H9 (cell line): Measurements from ENCODE around the gene ZBTB20. TPM values are rescaled to one million over a fixed set of nuclear protein-coding genes. Genes with fewer than 3 reads are reported as not detected.

ENCODE experiments used
- DNase-seq: peaks from one replicate; pipeline ENCODE4 v3.0.0-alpha.2; 2017
- H2AFZ ChIP-seq: one replicate; pipeline ENCODE4 v1.6.1; 2013; ENCODE audit warnings: mild to moderate bottlenecking, low read length, control low read depth, moderate library complexity
- H2AK5ac ChIP-seq: 2 replicates; pipeline ENCODE4 v1.6.1; 2013; ENCODE audit warnings: low read length, control low read depth, mixed read lengths; ENCODE audit not compliant: insufficient read length
- H2BK120ac ChIP-seq: one replicate; pipeline ENCODE4 v1.6.1; 2013; ENCODE audit warnings: low read depth, mild to moderate bottlenecking, low read length, control low read depth, inconsistent platforms; ENCODE audit not compliant: poor library complexity, severe bottlenecking
- H2BK12ac ChIP-seq: 2 replicates; pipeline ENCODE4 v1.6.1; 2013; ENCODE audit warnings: low read length, control low read depth, mixed read lengths, low read depth; ENCODE audit not compliant: insufficient read length
- H2BK15ac ChIP-seq: 2 replicates; pipeline ENCODE4 v1.6.1; 2013; ENCODE audit warnings: low read depth, low read length, control low read depth
- H2BK20ac ChIP-seq: one replicate; pipeline ENCODE4 v1.6.1; 2013; ENCODE audit warnings: low read depth, mild to moderate bottlenecking, low read length, control low read depth, inconsistent platforms; ENCODE audit not compliant: poor library complexity, severe bottlenecking
- H2BK5ac ChIP-seq: 2 replicates; pipeline ENCODE4 v1.6.1; 2013; ENCODE audit warnings: low read length, control low read depth, mixed read lengths; ENCODE audit not compliant: insufficient read length
- H3K14ac ChIP-seq: 2 replicates; pipeline ENCODE4 v1.6.1; 2013; ENCODE audit warnings: low read length, control low read depth; ENCODE audit not compliant: insufficient read depth
- H3K18ac ChIP-seq: 2 replicates; pipeline ENCODE4 v1.6.1; 2013; ENCODE audit warnings: low read depth, mild to moderate bottlenecking, mixed read lengths, low read length, control low read depth; ENCODE audit not compliant: insufficient read length
- H3K23ac ChIP-seq: 2 replicates; pipeline ENCODE4 v1.6.1; 2013; ENCODE audit warnings: low read length, control low read depth, mixed read lengths, low read depth; ENCODE audit not compliant: insufficient read length
- H3K23me2 ChIP-seq: 2 replicates; pipeline ENCODE4 v1.6.1; 2013; ENCODE audit warnings: low read depth, mild to moderate bottlenecking, mixed read lengths, low read length, control low read depth; ENCODE audit not compliant: insufficient read length, poor library complexity, severe bottlenecking
- H3K27ac ChIP-seq: 2 replicates; pipeline ENCODE4 v1.5.1; 2013; ENCODE audit warnings: low read length, control low read depth, mixed read lengths, low read depth; ENCODE audit not compliant: insufficient read length
- H3K27me3 ChIP-seq: 2 replicates; pipeline ENCODE4 v1.6.1; 2013; ENCODE audit warnings: low read length, control low read depth, inconsistent platforms; ENCODE audit not compliant: insufficient read depth
- H3K4ac ChIP-seq: 2 replicates; pipeline ENCODE4 v1.6.1; 2013; ENCODE audit warnings: low read depth, mild to moderate bottlenecking, control low read depth, inconsistent platforms, low read length, moderate library complexity
- H3K4me1 ChIP-seq: 2 replicates; pipeline ENCODE4 v1.6.1; 2013; ENCODE audit warnings: low read length, control low read depth, inconsistent platforms; ENCODE audit not compliant: insufficient read depth
- H3K4me2 ChIP-seq: 2 replicates; pipeline ENCODE4 v1.6.1; 2013; ENCODE audit warnings: low read length, control low read depth, mixed read lengths; ENCODE audit not compliant: insufficient read length, insufficient read depth
- H3K56ac ChIP-seq: 2 replicates; pipeline ENCODE4 v1.6.1; 2013; ENCODE audit warnings: low read depth, mild to moderate bottlenecking, mixed read lengths, low read length, control low read depth; ENCODE audit not compliant: insufficient read length
- H3K79me1 ChIP-seq: 2 replicates; pipeline ENCODE4 v1.6.1; 2013; ENCODE audit warnings: low read depth, mild to moderate bottlenecking, moderate library complexity, low read length, control low read depth, inconsistent platforms; ENCODE audit not compliant: insufficient read depth, poor library complexity, severe bottlenecking
- H3K79me2 ChIP-seq: 2 replicates; pipeline ENCODE4 v1.6.1; 2013; ENCODE audit warnings: low read length, control low read depth, inconsistent platforms; ENCODE audit not compliant: insufficient read depth
- H3K9ac ChIP-seq: 2 replicates; pipeline ENCODE4 v1.6.1; 2013; ENCODE audit warnings: low read length, control low read depth, mixed read lengths; ENCODE audit not compliant: insufficient read length; ENCODE audit errors: extremely low read depth
- H3K9me3 ChIP-seq: one replicate; pipeline ENCODE4 v1.6.1; 2013; ENCODE audit warnings: low read depth, low read length, inconsistent platforms; ENCODE audit not compliant: control insufficient read depth
- H3T11ph ChIP-seq: one replicate; pipeline ENCODE4 v1.6.1; 2013; ENCODE audit warnings: mild to moderate bottlenecking, low read length, control low read depth, inconsistent platforms
- H4K20me1 ChIP-seq: one replicate; pipeline ENCODE4 v1.6.1; 2013; ENCODE audit not compliant: control insufficient read depth, insufficient read length, insufficient read depth
- H4K5ac ChIP-seq: 2 replicates; pipeline ENCODE4 v1.6.1; 2013; ENCODE audit warnings: low read depth, mild to moderate bottlenecking, mixed read lengths, low read length, control low read depth; ENCODE audit not compliant: insufficient read length
- H4K8ac ChIP-seq: replicated peaks from 2 replicates; pipeline ENCODE4 v1.6.1; 2013; ENCODE audit warnings: low read length, control low read depth, mixed read lengths, low read depth; ENCODE audit not compliant: insufficient read length
- H4K91ac ChIP-seq: 2 replicates; pipeline ENCODE4 v1.6.1; 2013; ENCODE audit warnings: low read depth, mild to moderate bottlenecking, moderate library complexity, mixed read lengths, low read length, control low read depth; ENCODE audit not compliant: insufficient read length
- H3K27ac Mint-ChIP-seq, 3 experiments: 2 replicates in 2 of 3; 3 replicates in 1 of 3; pipeline ENCODE4 v1.8.0; 2020 to 2021; ENCODE audit warnings: mixed read lengths in 3 of 3, mild to moderate bottlenecking in 1 of 3, moderate library complexity in 1 of 3
- H3K27me3 Mint-ChIP-seq: 2 replicates; pipeline ENCODE4 v1.8.0; 2021; ENCODE audit warnings: low read depth, mild to moderate bottlenecking, moderate library complexity, mixed read lengths
- H3K36me3 Mint-ChIP-seq, 3 experiments: 2 replicates in 2 of 3; 3 replicates in 1 of 3; pipeline ENCODE4 v1.8.0; 2020 to 2021; ENCODE audit warnings: low read depth in 3 of 3, mixed read lengths in 3 of 3; ENCODE audit not compliant: insufficient read depth in 1 of 3
- H3K4me1 Mint-ChIP-seq, 2 experiments: 2 replicates each; pipeline ENCODE4 v1.8.0; 2020; ENCODE audit warnings: mixed read lengths in 2 of 2
- H3K4me3 Mint-ChIP-seq, 2 experiments: 2 replicates in 1 of 2; 3 replicates in 1 of 2; pipeline ENCODE4 v1.8.0; 2020 to 2021; ENCODE audit warnings: mild to moderate bottlenecking in 2 of 2, mixed read lengths in 2 of 2, moderate library complexity in 1 of 2
- H3K9me3 Mint-ChIP-seq, 2 experiments: 2 replicates in 1 of 2; 3 replicates in 1 of 2; pipeline ENCODE4 v1.8.0; 2020; ENCODE audit warnings: mild to moderate bottlenecking in 2 of 2, mixed read lengths in 2 of 2, moderate library complexity in 1 of 2
- WGBS: extraction: QIAGEN DNeasy Blood & Tissue Kit; methylation state at CpG from one replicate; pipeline ENCODE4 v1.1.7; 2013; ENCODE audit warnings: missing lambda C conversion rate, low lambda C conversion rate, mixed read lengths; ENCODE audit not compliant: insufficient read length; ENCODE audit errors: extremely low coverage; 5-methylcytosine and 5-hydroxymethylcytosine counted together
- total RNA-seq: library from RNA; stranded (reverse); gene quantifications from 2 replicates; pipeline ENCODE4 v1.2.1, GENCODE V29; 2021
- TF ChIP-seq, protein P1 (sequence below): fragments of 200-600 bp; sonication (generic); conservative IDR thresholded peaks from 3 replicates; pipeline ENCODE4 v1.8.0; 2021; ENCODE audit warnings: antibody characterized with exemption, mild to moderate bottlenecking

The ZBTB20 gene
- total RNA-seq, 1 experiment from 2014 or later = 0.70 TPM

GRCh38 chr3:114496874-114497273 is 650.2 kb downstream of the ZBTB20 start:
- Histone ChIP-seq H4K20me1 (no peaks in the 10 kb centered on the region), H4K8ac (no peak overlapping the region), H4K5ac (no peak overlapping the region), H3K4me2 (no peak overlapping the region), H2BK15ac (no peak overlapping the region), H2BK120ac (no peak overlapping the region), H3K23me2 (no peaks in the 10 kb centered on the region), H3K18ac (no peak overlapping the region), H3K4me1 (no peaks in the 10 kb centered on the region), H2BK12ac (no peak overlapping the region), H3K79me1 (no peaks in the 10 kb centered on the region), H3K9ac (no peak overlapping the region), H3K14ac (no peak overlapping the region), H3K56ac (no peak overlapping the region), H3K27ac (no peak overlapping the region), H3K23ac (no peak overlapping the region), H3K27me3 (no peaks in the 10 kb centered on the region), H3T11ph (no peak overlapping the region), H2AK5ac (no peak overlapping the region), H3K79me2 (no peaks in the 10 kb centered on the region), H4K91ac (no peak overlapping the region), H3K9me3 (no peaks in the 10 kb centered on the region), H3K4ac (no peak overlapping the region), H2BK5ac (no peak overlapping the region), H2AFZ (no peak overlapping the region), H2BK20ac (no peak overlapping the region)
- TF ChIP-seq, protein P1, sequence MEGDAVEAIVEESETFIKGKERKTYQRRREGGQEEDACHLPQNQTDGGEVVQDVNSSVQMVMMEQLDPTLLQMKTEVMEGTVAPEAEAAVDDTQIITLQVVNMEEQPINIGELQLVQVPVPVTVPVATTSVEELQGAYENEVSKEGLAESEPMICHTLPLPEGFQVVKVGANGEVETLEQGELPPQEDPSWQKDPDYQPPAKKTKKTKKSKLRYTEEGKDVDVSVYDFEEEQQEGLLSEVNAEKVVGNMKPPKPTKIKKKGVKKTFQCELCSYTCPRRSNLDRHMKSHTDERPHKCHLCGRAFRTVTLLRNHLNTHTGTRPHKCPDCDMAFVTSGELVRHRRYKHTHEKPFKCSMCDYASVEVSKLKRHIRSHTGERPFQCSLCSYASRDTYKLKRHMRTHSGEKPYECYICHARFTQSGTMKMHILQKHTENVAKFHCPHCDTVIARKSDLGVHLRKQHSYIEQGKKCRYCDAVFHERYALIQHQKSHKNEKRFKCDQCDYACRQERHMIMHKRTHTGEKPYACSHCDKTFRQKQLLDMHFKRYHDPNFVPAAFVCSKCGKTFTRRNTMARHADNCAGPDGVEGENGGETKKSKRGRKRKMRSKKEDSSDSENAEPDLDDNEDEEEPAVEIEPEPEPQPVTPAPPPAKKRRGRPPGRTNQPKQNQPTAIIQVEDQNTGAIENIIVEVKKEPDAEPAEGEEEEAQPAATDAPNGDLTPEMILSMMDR = no peak
- Mint-ChIP-seq H3K36me3 (no peaks in the 10 kb centered on the region), H3K4me1 (peaks cover 0 to 6% of the 10 kb centered on the region in 2 experiments; a peak in 3 of 4 replicates), H3K27ac (no peak overlapping the region; a peak in 1 of 7 replicates), H3K9me3 (no peaks in the 10 kb centered on the region), H3K4me3 (no peak overlapping the region), H3K27me3 (no peaks in the 10 kb centered on the region)
- no peak for DNase-seq
- no CpG with 5 or more reads among the region's 2 CpGs for WGBS
